Pancreas (tissue), 10 donors: ENCODE data around the gene CDHR5. TPM values are rescaled to one million over a fixed set of nuclear protein-coding genes. Genes with fewer than 3 reads are reported as not detected.
A peak's percentile ranks its signal among the peaks of the same experiment; 100 is the strongest.

ENCODE experiments used
- ATAC-seq, 4 donors: fragments of 200-7000 bp; cut with Tn5 transposase; one replicate each; pipeline versions ENCODE4 v1.8.0 to v1.9.1; 2020; ENCODE audit warnings: mild to moderate bottlenecking in 4 of 4, moderate library complexity in 4 of 4
- DNase-seq, 6 donors: peaks; one replicate each; pipeline ENCODE4 v3.0.0-alpha.2; 2020
- FAIRE-seq: peaks from 2 replicates; lab custom pipeline; 2012; peaks lifted over from hg19 to GRCh38; lab: Jason Lieb, UNC
- H3K27ac ChIP-seq, 4 donors: fragments of 200-600 bp; sonication (generic); 1 replicate in 3 of 4; 2 replicates in 1 of 4; pipeline versions ENCODE4 v1.5.0 to v1.8.0; 2020
- H3K27me3 ChIP-seq, 4 donors: fragments of 200-600 bp; one replicate each; pipeline ENCODE4 v1.8.0; 2021
- H3K36me3 ChIP-seq, 3 donors: fragments of 200-600 bp; sonication (generic) in 1 of 3; one replicate each; pipeline versions ENCODE4 v1.5.0 to v1.8.0; 2020 to 2021
- H3K4me1 ChIP-seq, 3 donors: fragments of 200-600 bp; one replicate each; pipeline ENCODE4 v1.8.0; 2021
- H3K4me3 ChIP-seq, 4 donors: fragments of 200-600 bp; sonication (generic) in 2 of 4; one replicate each; pipeline versions ENCODE4 v1.5.0 to v1.8.0; 2020 to 2021
- H3K9me3 ChIP-seq, 4 donors: fragments of 200-600 bp; one replicate each; pipeline ENCODE4 v1.8.0; 2021
- CTCF ChIP-seq, 4 donors: fragments of 200-600 bp; sonication (generic) in 3 of 4; IDR thresholded peaks; one replicate each; pipeline versions ENCODE4 v1.5.0 to v1.8.0; 2021; ENCODE audit warnings: antibody characterized with exemption in 4 of 4
- WGBS, 2 donors: extraction: QIAGEN DNeasy Blood & Tissue Kit; methylation state at CpG; one replicate each; pipeline ENCODE4 v1.1.7; 2013; 5-methylcytosine and 5-hydroxymethylcytosine counted together
- intact Hi-C, 3 donors: fragments of 100-400 bp; cut with DNase I; formaldehyde crosslinking; loops; one replicate each; pipeline versions ENCODE4 v1.11.1 to v1.14.2; 2022
- polyA plus RNA-seq, 2 donors: library from polyadenylated mRNA; stranded (reverse); fragments of 200-250 nt; gene quantifications; one replicate each; pipeline ENCODE4 v1.2.3, GENCODE V29; 2013
- total RNA-seq, 6 donors: library from RNA; stranded (reverse); fragmentation: NEBNext Ultra II Directional in 4 of 6; extraction: Animal tissue kit (Norgen Biotek cat#: 25700) in 4 of 6; gene quantifications; one replicate each; pipeline versions ENCODE4 v1.2.1 to v1.2.4, GENCODE V29; 2021 to 2023
- donor health status: healthy with polysubstance abuse.
- donor health status: DM: no; HTN: no; CAD: no; lungs with moderate emphysema.
- donor health status: DM: no; HTN: no; CAD: no.
- donor health status: control.
- donor health status: control.
- donor health status: Bipolar disorder and iron deficiency.
- donor health status: DM: yes; HTN: yes; CAD: no.
- donor health status: DM: no; HTN: no; CAD: no.
- donor health status: DM: no; HTN: no; CAD: no.
- donor health status: DM: yes; HTN: yes; CAD: no.

Gene CDHR5
- total and polyA plus RNA-seq, 8 donors: 0.61 to 4.4 (median 1.5) TPM

DNA sequence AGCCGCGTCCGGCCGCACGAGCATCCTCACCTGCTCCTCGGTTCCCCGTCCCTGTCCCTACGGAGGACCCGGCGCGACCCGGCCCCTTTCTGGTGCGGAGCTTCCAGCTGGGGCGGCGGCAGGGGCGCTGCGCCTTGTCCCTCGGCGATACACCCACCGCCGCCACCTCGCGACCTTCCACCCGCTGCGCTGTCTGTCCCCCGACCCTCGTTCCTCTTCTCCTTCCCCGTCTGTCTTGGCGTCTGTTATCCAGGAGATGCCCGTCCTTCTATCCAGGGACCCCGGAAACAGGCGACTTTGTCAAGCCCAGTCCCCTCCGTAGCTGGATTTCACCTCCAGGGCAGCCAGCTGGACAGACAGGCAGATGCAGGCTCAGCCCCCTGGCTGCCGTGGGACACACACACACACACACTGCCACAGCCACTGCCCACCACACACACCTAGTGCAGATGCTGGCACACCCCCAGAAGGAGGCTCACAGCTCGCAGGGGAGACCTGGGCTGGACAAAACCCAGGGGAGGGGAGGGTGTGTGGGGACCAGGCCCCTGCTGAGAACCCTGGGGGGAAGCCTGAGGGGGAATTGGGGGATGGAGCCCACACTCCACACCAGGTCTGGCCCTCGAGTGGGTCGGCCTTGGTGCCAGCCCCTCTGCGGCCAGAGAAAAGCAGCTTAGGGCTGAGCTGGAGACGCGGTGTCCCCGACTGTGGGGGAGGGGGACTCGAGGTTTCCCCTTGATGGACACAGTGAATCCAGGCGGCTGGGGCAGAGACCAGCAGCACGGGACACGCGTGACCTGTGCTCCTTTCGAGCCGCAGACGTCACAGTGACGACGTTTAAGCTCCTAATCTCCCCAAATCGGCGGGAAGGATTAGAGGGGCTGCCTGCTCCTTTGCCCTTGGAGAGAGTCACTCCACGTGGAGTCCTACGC, 13.1 kb upstream of the CDHR5 start:
- Histone ChIP-seq H3K36me3 (no peaks in the 10 kb centered on the region), H3K27me3 (no peaks in the 10 kb centered on the region), H3K9me3 (no peaks in the 10 kb centered on the region), H3K4me3 (no peak overlapping the region), H3K4me1 (no peaks in the 10 kb centered on the region), H3K27ac (no peak overlapping the region)
- TF ChIP-seq CTCF (IDR thresholded peaks at IDR 0.05): no peak
- intact Hi-C loops: no loop called here
- no peak for ATAC-seq
- WGBS, 2 donors: 71 to 75% methylated on average over 53 to 55 of the region's 55 CpGs
- peak in 2 of 6 donors; percentile 40 to 60 for DNase-seq
- FAIRE-seq: no peak

- intact Hi-C loops: no loop called here
- no peak for FAIRE-seq
- no peaks in the 10 kb centered on the region for H3K27me3 ChIP-seq
- no peaks in the 10 kb centered on the region for H3K9me3 ChIP-seq
- DNase-seq: peak in 2 of 6 donors; percentile 62 to 77
- WGBS, 2 donors: 33 to 50% methylated on average over 8 to 34 of the region's 34 CpGs
- H3K36me3 ChIP-seq: no peaks in the 10 kb centered on the region
- H3K4me1 ChIP-seq: no peaks in the 10 kb centered on the region
- ATAC-seq: no peak
- TF ChIP-seq CTCF (IDR thresholded peaks at IDR 0.05): no peak
- H3K27ac ChIP-seq: no peak overlapping the region
- H3K4me3 ChIP-seq: peak overlapping the region in 1 of 4 donors; percentile 8
These were observed 12.5 kb upstream of the CDHR5 start for GRCh38 chr11:637333-637592.

GRCh38 chr11:636511-637332, 12.0 kb upstream of the CDHR5 start, which contains the start of gene DRD4:
Gene DRD4, plus strand, starts transcription at chr11:637269. Its CDS starts 36 bp downstream, at chr11:637305.
- H3K4me3 ChIP-seq: peak within 1 kb of the TSS in 1 of 4 donors; percentile 8
- FAIRE-seq (no peak), ATAC-seq (peak; percentile 39 to 66 (median 50)), DNase-seq (peak in 3 of 6 donors; percentile 13 to 80 (median 49))
- intact Hi-C loops: no loop called here
- H3K9me3 ChIP-seq: no peaks in the 10 kb centered on the region
- no peaks in the 10 kb centered on the region for H3K36me3 ChIP-seq
- WGBS, 2 donors: 47 to 49% methylated on average over 57 to 100 of the region's 100 CpGs
- no peak within 1 kb of the TSS for H3K27ac ChIP-seq
- TF ChIP-seq CTCF (IDR thresholded peaks at IDR 0.05): no peak
- H3K4me1 ChIP-seq: no peaks in the 10 kb centered on the region
- no peaks in the 10 kb centered on the region for H3K27me3 ChIP-seq

DNA sequence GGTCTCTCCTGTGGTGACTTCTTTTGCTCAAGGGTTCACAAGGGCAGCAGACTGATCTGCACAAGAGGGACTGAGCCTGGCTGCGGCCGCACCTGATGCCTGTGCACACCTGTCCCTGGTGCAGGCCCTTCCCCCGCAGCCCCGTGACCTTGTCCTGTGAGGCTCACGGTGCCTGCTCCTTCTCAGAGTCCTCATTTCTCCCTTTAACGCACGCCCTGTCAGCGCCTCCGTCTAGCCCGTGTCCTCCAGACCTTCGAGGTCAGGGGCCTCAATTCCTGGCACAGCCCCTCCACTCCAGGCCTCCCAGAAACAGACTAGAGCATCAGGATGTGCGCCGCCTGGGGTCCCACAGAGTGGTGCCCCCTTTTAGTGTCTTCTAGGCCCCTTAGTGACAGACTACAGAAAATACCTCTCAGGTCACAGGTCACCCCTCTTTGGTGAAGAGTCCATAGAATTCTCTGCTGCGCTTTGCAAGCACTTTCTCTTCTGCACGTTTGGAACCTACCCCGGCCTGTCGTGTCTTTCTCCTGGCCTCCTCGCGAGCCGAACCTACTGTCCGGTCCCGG, 11.3 kb upstream of the CDHR5 start:
- no peaks in the 10 kb centered on the region for H3K27me3 ChIP-seq
- H3K4me1 ChIP-seq: no peaks in the 10 kb centered on the region
- WGBS, 2 donors: 55 to 66% methylated on average over 22 of the region's 22 CpGs
- intact Hi-C loops: no loop called here
- FAIRE-seq: no peak
- no peaks in the 10 kb centered on the region for H3K36me3 ChIP-seq
- H3K27ac ChIP-seq: no peak overlapping the region
- no peak for TF ChIP-seq CTCF (IDR thresholded peaks at IDR 0.05)
- peak in 1 of 4 donors; percentile 29 for ATAC-seq
- DNase-seq: peak in 2 of 6 donors; percentile 56 to 66
- no peaks in the 10 kb centered on the region for H3K9me3 ChIP-seq
- no peak overlapping the region for H3K4me3 ChIP-seq
